ENCODE data around the gene GNB5.
"Not testable (repeated sequence)": the region's sequence is repeated elsewhere in the genome, so short reads cannot be mapped to it uniquely, and the experiment has no call there.

GNB5 gene

GRCh38 chr15:52090193-52090592, 101.0 kb downstream of the GNB5 start:
- Histone ChIP-seq H3K27me3 (ENCODE audit: insufficient read depth, poor library complexity, severe bottlenecking) (no peaks in the 10 kb centered on the region), H3K27ac (replicated peaks) (no peak overlapping the region), H3K4me3 (replicated peaks; ENCODE audit: insufficient read depth, low read length) (no peak overlapping the region)
- TF ChIP-seq CTCF (IDR thresholded peaks at IDR 0.05; ENCODE audit: insufficient read depth, low read length), result no peak
- DNase-seq (ENCODE audit: low read depth in 1 of 2, low spot score in 1 of 2), result no peak

- no peak overlapping the region for H3K27ac ChIP-seq (replicated peaks)
- TF ChIP-seq REST (IDR thresholded peaks at IDR 0.05; ENCODE audit: insufficient replicate concordance, low read depth) (no peak), SPI1 (IDR thresholded peaks at IDR 0.05; ENCODE audit: borderline replicate concordance, low read depth) (peak; percentile 88)
- H3K27me3 ChIP-seq (ENCODE audit: insufficient read depth, poor library complexity, severe bottlenecking), result no peaks in the 10 kb centered on the region
- no peak overlapping the region for H3K4me3 ChIP-seq (replicated peaks; ENCODE audit: insufficient read depth, low read length)
- no peak for DNase-seq (ENCODE audit: low read depth in 1 of 2, low spot score in 1 of 2)
Observed at GRCh38 chr15:52086011-52086786, 105.0 kb downstream of the GNB5 start.

GRCh38 chr15:52085299-52085698, 105.9 kb downstream of the GNB5 start:
- Histone ChIP-seq H3K27ac (replicated peaks) (no peak overlapping the region), H3K27me3 (ENCODE audit: insufficient read depth, poor library complexity, severe bottlenecking) (no peaks in the 10 kb centered on the region), H3K4me3 (replicated peaks; ENCODE audit: insufficient read depth, low read length) (no peak overlapping the region)
- TF ChIP-seq POLR2AphosphoS5 (IDR thresholded peaks at IDR 0.05; ENCODE audit: low read depth), result no peak
- TF ChIP-seq GABPA (IDR thresholded peaks at IDR 0.05; ENCODE audit: low read depth), result no peak
- TF ChIP-seq SPI1 (IDR thresholded peaks at IDR 0.05; ENCODE audit: borderline replicate concordance, low read depth), result no peak
- no peak for TF ChIP-seq REST (IDR thresholded peaks at IDR 0.05; ENCODE audit: insufficient replicate concordance, low read depth)
- TF ChIP-seq CTCF (IDR thresholded peaks at IDR 0.05; ENCODE audit: insufficient read depth, low read length), result no peak
- no peak for DNase-seq (ENCODE audit: low read depth in 1 of 2, low spot score in 1 of 2)

GRCh38 chr15:52083603-52084002, 107.6 kb downstream of the GNB5 start:
- Histone ChIP-seq H3K27ac (replicated peaks) (no peak overlapping the region), H3K27me3 (ENCODE audit: insufficient read depth, poor library complexity, severe bottlenecking) (no peaks in the 10 kb centered on the region), H3K4me3 (replicated peaks; ENCODE audit: insufficient read depth, low read length) (no peak overlapping the region)
- TF ChIP-seq CTCF (IDR thresholded peaks at IDR 0.05; ENCODE audit: insufficient read depth, low read length), result no peak
- no peak for TF ChIP-seq REST (IDR thresholded peaks at IDR 0.05; ENCODE audit: insufficient replicate concordance, low read depth)
- TF ChIP-seq SPI1 (IDR thresholded peaks at IDR 0.05; ENCODE audit: borderline replicate concordance, low read depth), result no peak
- TF ChIP-seq GABPA (IDR thresholded peaks at IDR 0.05; ENCODE audit: low read depth), result no peak
- no peak for TF ChIP-seq POLR2AphosphoS5 (IDR thresholded peaks at IDR 0.05; ENCODE audit: low read depth)
- DNase-seq (ENCODE audit: low read depth in 1 of 2, low spot score in 1 of 2), result no peak

- not testable (repeated sequence) for H3K27ac ChIP-seq (replicated peaks); H3K27me3 ChIP-seq (ENCODE audit: insufficient read depth, poor library complexity, severe bottlenecking); H3K4me3 ChIP-seq (replicated peaks; ENCODE audit: insufficient read depth, low read length); DNase-seq (ENCODE audit: low read depth in 1 of 2, low spot score in 1 of 2)
Observed at GRCh38 chr15:52083037-52083359, 108.2 kb downstream of the GNB5 start.

Measured in HL-60 (cell line).